Activated naive CD4-positive, alpha-beta T cell treated with anti-CD3 and anti-CD28 coated beads for 36 hours (primary cell): ENCODE results near the gene MICAL3. TPM values are rescaled to one million over a fixed set of nuclear protein-coding genes. Genes with fewer than 3 reads are reported as not detected.

Experiments
- CTCF ChIA-PET: fragments of 350-600 bp; sonication (Branson Sonifier 250); formaldehyde crosslinking; loops from one replicate; lab custom pipeline; 2021; ENCODE audit warnings: antibody characterized with exemption; lab: Charles Lee
- DNase-seq: peaks from one replicate; pipeline ENCODE4 v3.0.0-alpha.2; 2020
- H3K27ac Mint-ChIP-seq: one replicate; pipeline ENCODE4 v1.8.0; 2021; ENCODE audit warnings: mild to moderate bottlenecking, mixed read lengths
- H3K27me3 Mint-ChIP-seq: one replicate; pipeline ENCODE4 v1.8.0; 2021; ENCODE audit warnings: low read depth, mixed read lengths
- H3K36me3 Mint-ChIP-seq: one replicate; pipeline ENCODE4 v1.8.0; 2021; ENCODE audit warnings: low read depth, mixed read lengths
- H3K4me1 Mint-ChIP-seq: one replicate; pipeline ENCODE4 v1.8.0; 2021; ENCODE audit warnings: low read depth, mixed read lengths
- H3K4me3 Mint-ChIP-seq: one replicate; pipeline ENCODE4 v1.8.0; 2021; ENCODE audit warnings: mild to moderate bottlenecking, moderate library complexity, mixed read lengths
- H3K9me3 Mint-ChIP-seq: one replicate; pipeline ENCODE4 v1.8.0; 2021; ENCODE audit warnings: mixed read lengths
- intact Hi-C: fragments of 100-400 bp; cut with micrococcal nuclease; formaldehyde crosslinking; loops from one replicate; pipeline ENCODE4 v1.15.1; 2023
- total RNA-seq, 2 experiments: library from RNA; stranded (reverse); gene quantifications; one replicate each; pipeline ENCODE4 v1.2.3, GENCODE V29; 2021

Gene MICAL3
- total RNA-seq, 2 experiments from 2014 or later, result 21.0 to 25.8 TPM

DNA sequence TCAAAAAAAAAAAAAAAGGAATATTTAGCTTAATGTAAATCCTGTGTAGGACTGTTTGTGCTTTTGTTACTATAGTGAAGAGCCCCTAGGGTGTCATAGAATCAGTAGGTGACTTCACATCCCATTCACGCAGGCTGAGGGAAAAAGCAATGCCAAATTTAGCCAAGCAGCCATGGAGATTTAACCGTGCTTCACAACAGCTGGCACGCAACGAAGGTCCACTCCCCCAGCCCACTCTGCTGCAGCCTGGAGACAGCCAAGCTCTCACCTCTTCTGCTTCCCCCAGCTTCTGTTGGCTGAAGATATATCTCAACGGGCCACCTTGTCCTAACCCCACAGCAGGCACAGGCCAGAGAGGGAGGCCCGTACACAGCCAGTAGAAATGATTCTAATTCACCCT is 171.3 kb downstream of the MICAL3 start:
- DNase-seq, result no peak
- Mint-ChIP-seq H3K4me1 (no peaks in the 10 kb centered on the region), H3K27me3 (no peaks in the 10 kb centered on the region), H3K36me3 (no peaks in the 10 kb centered on the region), H3K9me3 (no peaks in the 10 kb centered on the region), H3K4me3 (no peak overlapping the region), H3K27ac (no peak overlapping the region)
- CTCF ChIA-PET, result interaction anchor here (0.5 kb wide), 1 partner anchor 208 kb away, joined by 4 read pairs; no protein-coding TSS in a partner anchor
- intact Hi-C loops, result no loop called here

DNA sequence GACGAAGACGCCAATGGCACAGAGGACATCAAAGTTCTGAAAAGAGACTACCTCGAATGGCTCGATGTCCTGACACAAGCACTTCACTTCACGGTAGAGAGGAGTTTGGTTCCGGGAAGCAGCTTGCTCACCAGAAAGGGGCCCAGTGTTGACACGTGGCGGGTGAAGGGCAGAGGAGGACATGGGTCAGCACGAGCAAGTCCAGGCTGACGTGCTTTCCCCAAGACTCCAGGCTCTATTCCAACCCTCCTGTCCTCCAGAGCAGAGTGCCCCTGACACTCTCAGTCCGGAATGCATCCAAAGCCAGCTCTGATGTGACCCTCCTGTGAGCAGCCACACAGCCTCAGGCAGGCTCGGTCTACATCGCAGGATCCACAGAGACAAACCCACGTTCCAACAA is 172.6 kb downstream of the MICAL3 start:
- H3K27me3 Mint-ChIP-seq, result no peaks in the 10 kb centered on the region
- DNase-seq, result no peak
- no peak overlapping the region for H3K4me3 Mint-ChIP-seq
- no peaks in the 10 kb centered on the region for H3K9me3 Mint-ChIP-seq
- intact Hi-C loops, result no loop called here
- H3K27ac Mint-ChIP-seq, result no peak overlapping the region
- CTCF ChIA-PET, result interaction anchor here (1.5 kb wide), 1 partner anchor 225 kb away, joined by 3 read pairs; no protein-coding TSS in a partner anchor
- H3K36me3 Mint-ChIP-seq, result no peaks in the 10 kb centered on the region
- H3K4me1 Mint-ChIP-seq, result no peaks in the 10 kb centered on the region

DNA sequence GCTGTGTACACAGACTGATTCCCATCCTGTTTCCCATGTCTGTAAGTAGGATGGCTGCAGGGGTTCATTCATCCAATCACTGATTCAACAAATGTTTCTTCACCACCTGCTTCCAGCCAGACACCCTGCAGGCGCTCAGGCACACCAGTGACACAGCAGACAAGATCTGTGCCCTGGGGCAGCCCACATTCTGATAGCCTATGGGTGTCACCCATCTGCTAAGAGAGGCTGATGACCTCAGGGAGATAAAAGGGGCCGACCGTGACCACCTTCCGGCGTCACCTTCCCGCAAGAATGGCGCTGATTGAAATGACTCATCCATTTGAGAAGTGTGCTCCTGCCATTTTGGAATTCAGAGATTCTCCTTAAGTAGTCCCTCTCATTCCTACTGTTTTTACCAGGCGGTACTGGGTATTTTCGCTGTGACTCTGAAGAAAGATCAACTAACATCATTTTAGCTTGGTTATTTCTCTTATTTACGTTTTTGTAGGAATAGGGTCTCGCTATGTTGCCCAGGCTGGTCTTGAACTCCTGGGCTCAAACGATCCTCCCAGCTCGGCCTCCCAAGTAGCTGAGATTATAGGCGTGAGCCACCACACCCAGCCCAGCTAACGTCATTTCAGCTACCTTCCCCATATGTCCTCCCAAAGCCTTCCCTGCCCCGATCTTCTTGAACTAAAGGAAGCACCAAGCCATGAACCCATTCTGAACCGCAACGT is 176.8 kb downstream of the MICAL3 start:
- H3K9me3 Mint-ChIP-seq, result no peaks in the 10 kb centered on the region
- CTCF ChIA-PET, result no interaction called here
- no peaks in the 10 kb centered on the region for H3K4me1 Mint-ChIP-seq
- intact Hi-C loops, result no loop called here
- H3K4me3 Mint-ChIP-seq, result no peak overlapping the region
- H3K36me3 Mint-ChIP-seq, result no peaks in the 10 kb centered on the region
- no peak overlapping the region for H3K27ac Mint-ChIP-seq
- no peaks in the 10 kb centered on the region for H3K27me3 Mint-ChIP-seq
- no peak for DNase-seq

DNA sequence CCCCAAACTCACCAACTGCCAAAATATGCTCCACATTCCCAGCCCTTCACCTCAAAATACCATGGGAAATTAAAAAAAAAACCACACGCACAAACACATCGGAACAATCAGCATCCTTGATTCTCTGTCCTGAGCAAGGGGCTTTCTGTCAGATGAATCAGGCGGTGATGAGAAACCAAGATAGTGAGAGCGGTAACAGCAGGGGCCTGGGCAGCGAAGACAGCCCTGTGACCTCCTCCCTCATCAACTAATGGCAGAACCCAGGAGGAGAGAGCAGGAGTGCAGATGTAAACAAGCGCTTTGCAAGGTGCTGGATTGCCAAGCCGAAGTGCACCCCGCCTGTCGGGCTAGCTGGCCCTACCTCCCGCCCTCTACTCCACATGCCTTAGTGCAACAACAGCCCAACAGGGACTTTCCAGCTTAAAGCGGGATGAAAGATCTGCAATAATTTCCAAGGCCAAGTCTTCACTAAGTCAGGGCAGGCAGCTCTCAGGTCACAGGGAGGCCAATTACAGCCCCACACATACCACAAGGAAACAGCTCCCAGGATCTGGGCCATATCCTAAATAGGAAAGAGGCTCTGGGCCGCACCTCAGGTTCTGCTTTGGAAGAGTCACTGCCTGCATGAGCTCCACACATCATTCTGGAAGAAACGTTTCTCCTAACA is 177.9 kb downstream of the MICAL3 start:
- H3K27ac Mint-ChIP-seq, result no peak overlapping the region
- H3K27me3 Mint-ChIP-seq, result no peaks in the 10 kb centered on the region

DNA sequence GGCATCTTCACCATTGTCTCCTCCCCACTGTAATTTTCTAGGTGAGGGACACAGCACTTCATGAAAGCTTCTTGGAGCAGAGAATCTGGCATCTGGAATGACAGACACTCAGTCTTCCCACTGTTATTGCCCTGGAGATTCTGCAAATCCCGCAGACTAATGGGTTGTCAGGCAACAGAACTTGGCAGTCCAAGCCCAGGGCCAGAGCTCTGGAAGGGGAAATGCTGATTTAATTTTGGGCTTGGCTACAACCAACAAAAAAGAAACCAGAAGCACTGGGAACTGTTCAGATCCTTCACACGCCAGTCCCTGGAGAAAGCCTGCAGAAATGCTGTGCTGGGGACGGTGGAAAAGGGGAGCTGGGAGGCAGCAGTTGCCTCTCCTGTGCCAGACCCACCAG is 178.6 kb downstream of the MICAL3 start:
- no peak for DNase-seq
- no peak overlapping the region for H3K4me3 Mint-ChIP-seq
- no peak overlapping the region for H3K27ac Mint-ChIP-seq
- peaks cover 2% of the 10 kb centered on the region for H3K36me3 Mint-ChIP-seq
- H3K27me3 Mint-ChIP-seq, result no peaks in the 10 kb centered on the region
- peaks cover 2% of the 10 kb centered on the region for H3K4me1 Mint-ChIP-seq
- CTCF ChIA-PET, result interaction anchor here (1.1 kb wide), 1 partner anchor 44 kb away, joined by 3 read pairs; no protein-coding TSS in a partner anchor
- intact Hi-C loops, result no loop called here
- no peaks in the 10 kb centered on the region for H3K9me3 Mint-ChIP-seq

More for the DNA sequence above, 177.9 kb downstream of the MICAL3 start:
- Mint-ChIP-seq H3K9me3 (no peaks in the 10 kb centered on the region), H3K36me3 (no peaks in the 10 kb centered on the region), H3K4me3 (no peak overlapping the region), H3K4me1 (peaks cover 1% of the 10 kb centered on the region)
- CTCF ChIA-PET, result interaction anchor here (1.1 kb wide), 1 partner anchor 43 kb away, joined by 3 read pairs; no protein-coding TSS in a partner anchor
- intact Hi-C loops, result no loop called here
- DNase-seq, result no peak

DNA sequence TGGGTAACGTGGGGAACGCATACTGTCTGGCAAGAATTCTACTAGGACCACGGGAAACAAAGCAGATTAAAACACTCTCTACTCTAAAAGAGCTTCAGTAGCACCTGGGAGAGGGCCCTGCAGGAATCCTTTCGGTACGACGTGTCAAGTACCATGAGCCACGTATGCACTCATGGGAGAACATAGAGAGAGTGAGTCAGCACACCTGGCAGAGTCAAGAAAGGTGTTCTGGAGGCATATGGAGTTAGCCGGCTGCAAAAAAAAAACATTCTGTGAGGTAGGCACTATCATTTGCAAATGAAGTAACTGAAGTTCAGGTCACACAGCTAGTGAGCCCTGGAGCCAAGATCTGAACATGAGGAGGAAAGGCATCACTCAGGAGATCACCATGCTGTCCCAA is 179.0 kb downstream of the MICAL3 start:
- H3K9me3 Mint-ChIP-seq, result no peaks in the 10 kb centered on the region
- peaks cover 2% of the 10 kb centered on the region for H3K36me3 Mint-ChIP-seq
- CTCF ChIA-PET, result interaction anchor here (1.1 kb wide), 1 partner anchor 44 kb away, joined by 3 read pairs; no protein-coding TSS in a partner anchor
- H3K27ac Mint-ChIP-seq, result no peak overlapping the region
- no peak for DNase-seq
- H3K4me1 Mint-ChIP-seq, result peaks cover 2% of the 10 kb centered on the region
- H3K27me3 Mint-ChIP-seq, result no peaks in the 10 kb centered on the region
- H3K4me3 Mint-ChIP-seq, result no peak overlapping the region
- intact Hi-C loops, result no loop called here

DNA sequence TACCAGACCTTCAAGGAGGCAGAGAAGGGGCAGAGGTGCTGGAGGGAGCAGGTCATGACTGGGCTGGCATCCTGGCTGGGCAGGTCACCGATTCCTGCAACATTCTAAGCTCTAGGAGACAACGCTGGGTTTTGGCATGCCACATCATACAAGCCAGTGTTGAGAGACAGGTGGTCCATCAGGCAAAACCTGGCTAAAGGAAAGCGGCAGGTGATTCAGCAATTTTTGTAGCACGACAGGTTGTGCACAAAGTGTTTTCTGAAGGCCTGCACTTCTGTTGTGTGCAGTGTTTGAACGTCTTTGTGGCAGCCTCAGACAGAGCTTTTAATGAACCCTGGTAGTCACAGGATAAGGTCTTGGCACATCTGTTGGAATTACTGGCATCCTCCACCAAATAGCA is 180.2 kb downstream of the MICAL3 start:
- peaks cover 2% of the 10 kb centered on the region for H3K4me1 Mint-ChIP-seq
- DNase-seq, result no peak
- H3K36me3 Mint-ChIP-seq, result peaks cover 2% of the 10 kb centered on the region
- intact Hi-C loops, result no loop called here
- H3K27me3 Mint-ChIP-seq, result no peaks in the 10 kb centered on the region
- no peak overlapping the region for H3K4me3 Mint-ChIP-seq
- no peaks in the 10 kb centered on the region for H3K9me3 Mint-ChIP-seq
- no peak overlapping the region for H3K27ac Mint-ChIP-seq
- CTCF ChIA-PET, result interaction anchor here (1.0 kb wide), 1 partner anchor 232 kb away, joined by 3 read pairs; no protein-coding TSS in a partner anchor

DNA sequence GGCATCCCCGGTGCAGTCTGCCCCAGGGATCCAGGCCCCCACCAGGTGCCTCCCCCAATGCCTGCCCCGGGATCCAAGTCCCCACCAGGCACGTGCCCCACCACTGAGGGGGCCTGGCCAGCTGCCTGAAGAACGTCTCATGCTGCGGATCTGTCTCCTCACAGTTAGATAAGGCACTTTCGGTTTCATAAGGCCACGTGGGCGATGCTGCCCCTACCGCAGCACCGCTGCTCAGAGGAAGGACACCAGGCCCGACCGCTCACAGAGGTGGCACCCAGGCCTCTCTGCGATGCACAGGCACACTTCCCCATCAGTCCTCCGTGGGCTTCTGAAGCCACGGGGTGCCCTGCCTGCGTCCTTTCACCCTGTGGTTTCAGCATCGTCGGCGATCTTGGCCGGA is 182.0 kb downstream of the MICAL3 start:
- Mint-ChIP-seq H3K27ac (peak overlapping the region; percentile 46), H3K4me3 (no peak overlapping the region), H3K9me3 (no peaks in the 10 kb centered on the region), H3K36me3 (peaks cover 2% of the 10 kb centered on the region), H3K4me1 (peaks cover 2% of the 10 kb centered on the region), H3K27me3 (no peaks in the 10 kb centered on the region)
- CTCF ChIA-PET, result no interaction called here
- intact Hi-C loops, result no loop called here
- peak; percentile 28 for DNase-seq

DNA sequence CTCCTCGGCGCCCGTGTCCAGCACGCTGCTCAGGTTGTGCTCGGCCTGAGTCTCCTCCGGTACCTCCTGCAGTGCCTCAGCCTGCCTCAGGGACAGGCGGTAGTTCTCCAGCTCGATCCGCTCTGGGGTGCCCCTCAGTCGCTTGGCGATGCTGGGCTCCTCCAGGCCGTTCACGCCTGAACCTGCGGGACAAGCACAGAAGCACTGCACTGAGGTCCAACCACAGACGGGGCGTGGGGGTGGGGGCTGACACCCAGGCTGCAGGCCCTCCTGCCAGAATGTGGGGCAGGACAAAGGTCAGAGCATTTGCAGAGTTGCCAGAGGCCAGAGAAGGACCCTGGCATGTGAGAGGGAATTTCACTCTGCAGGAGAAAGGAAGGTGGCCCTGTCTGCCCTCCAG is 182.5 kb downstream of the MICAL3 start:
- Mint-ChIP-seq H3K27ac (no peak overlapping the region), H3K9me3 (no peaks in the 10 kb centered on the region), H3K4me3 (no peak overlapping the region), H3K4me1 (peaks cover 2% of the 10 kb centered on the region), H3K27me3 (no peaks in the 10 kb centered on the region), H3K36me3 (peaks cover 2% of the 10 kb centered on the region)
- intact Hi-C loops, result no loop called here
- DNase-seq, result no peak
- CTCF ChIA-PET, result no interaction called here

DNA sequence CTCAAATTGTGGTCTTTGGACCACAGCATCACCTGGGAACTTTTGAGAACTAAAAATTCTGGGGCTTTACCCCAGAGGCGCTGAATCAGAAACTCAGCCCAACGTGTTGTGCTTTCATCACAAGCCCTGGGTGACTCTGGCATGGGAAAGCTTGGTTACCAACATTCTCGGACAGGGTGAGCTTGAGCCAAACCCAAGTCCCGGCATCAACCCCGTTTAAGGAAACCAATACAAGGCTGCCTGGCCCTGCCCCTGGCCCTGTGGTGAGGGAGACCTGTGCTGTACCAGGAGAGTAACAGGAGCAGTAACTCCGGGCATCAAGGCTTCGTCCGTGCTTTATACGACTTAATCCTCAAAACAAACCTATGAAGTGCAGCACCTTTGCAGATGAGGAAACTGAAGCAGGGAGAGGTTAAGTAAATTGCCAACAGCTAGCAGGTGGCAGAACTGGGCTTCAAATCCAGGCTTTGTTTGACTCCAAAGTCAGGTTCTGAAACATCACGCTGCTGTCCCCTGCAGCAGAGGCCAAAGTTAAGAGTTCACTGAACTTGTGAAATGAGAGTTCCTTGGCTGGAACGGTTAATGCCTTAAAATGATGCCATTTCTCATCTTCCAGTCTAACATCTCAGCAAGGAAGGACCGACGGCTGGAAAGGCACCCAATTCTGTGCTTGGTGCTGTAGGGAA is 186.0 kb downstream of the MICAL3 start:
- Mint-ChIP-seq H3K4me3 (no peak overlapping the region), H3K27me3 (no peaks in the 10 kb centered on the region), H3K4me1 (peaks cover 2% of the 10 kb centered on the region), H3K36me3 (peaks cover 2% of the 10 kb centered on the region), H3K27ac (no peak overlapping the region), H3K9me3 (no peaks in the 10 kb centered on the region)
- DNase-seq, result no peak
- CTCF ChIA-PET, result no interaction called here
- intact Hi-C loops, result no loop called here

DNA sequence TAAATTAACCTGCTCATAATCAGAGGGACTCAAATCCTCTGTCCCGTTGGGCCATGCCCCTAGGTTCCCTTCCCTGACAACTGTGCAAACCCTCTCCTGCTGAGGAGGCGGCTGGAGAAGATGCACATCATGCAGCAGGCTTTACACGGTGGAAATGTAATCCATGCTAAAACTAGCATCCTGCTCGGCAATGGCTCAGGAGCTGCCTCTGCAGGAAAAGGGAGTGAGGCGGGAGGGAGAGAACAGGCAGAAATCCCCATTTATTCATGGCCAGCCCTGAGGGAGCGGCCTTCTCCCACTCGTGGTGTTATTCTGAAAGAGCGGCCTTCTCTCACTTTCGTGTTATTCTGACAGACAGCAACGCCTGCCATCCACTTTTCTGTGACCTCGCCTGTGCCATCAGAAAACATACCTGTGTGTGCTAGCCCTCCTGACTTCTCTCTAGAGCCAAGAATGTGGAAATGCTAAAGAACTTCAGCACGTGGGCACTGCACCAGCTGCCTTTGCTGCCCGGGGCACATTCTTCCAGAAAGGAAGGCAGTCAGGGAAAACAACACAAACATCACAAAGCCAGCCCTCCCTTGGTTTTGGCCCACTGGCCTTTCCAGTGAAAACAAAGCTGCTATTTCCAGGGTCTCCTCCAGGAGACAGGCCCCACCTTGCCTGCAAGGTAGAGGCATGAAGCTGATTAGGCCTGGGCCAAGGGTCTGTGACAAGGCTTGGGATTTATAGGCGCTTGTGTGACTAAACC is 187.2 kb downstream of the MICAL3 start:
- Mint-ChIP-seq H3K9me3 (no peaks in the 10 kb centered on the region), H3K27ac (no peak overlapping the region), H3K4me3 (no peak overlapping the region), H3K36me3 (peaks cover 2% of the 10 kb centered on the region), H3K4me1 (peaks cover 2% of the 10 kb centered on the region), H3K27me3 (no peaks in the 10 kb centered on the region)
- DNase-seq, result no peak
- intact Hi-C loops, result no loop called here
- CTCF ChIA-PET, result no interaction called here

DNA sequence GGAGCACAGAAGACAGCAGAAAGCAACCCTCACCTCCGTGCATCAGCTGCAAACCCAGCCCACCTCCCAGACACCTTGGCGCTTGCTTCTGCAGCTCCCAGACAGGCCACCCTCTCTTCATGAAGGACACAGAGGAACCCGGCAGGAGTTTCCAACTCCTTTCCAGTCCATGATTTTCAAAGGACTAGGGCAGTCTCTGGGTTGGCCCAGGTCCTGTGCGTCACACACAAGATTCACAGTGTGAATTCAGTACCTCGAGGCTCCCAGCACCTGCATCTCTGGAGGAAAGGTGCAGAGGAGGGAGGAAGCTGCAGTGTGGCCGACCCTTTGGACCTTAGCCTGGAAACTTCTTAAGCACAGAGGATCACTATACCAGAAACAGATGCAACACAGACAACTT is 189.1 kb downstream of the MICAL3 start:
- Mint-ChIP-seq H3K4me3 (no peak overlapping the region), H3K9me3 (no peaks in the 10 kb centered on the region), H3K27me3 (no peaks in the 10 kb centered on the region), H3K4me1 (no peaks in the 10 kb centered on the region), H3K27ac (no peak overlapping the region), H3K36me3 (no peaks in the 10 kb centered on the region)
- no peak for DNase-seq
- CTCF ChIA-PET, result interaction anchor here (0.8 to 1.8 kb wide), 3 partner anchors 33 to 241 kb away, joined by 3 to 6 read pairs (median 4); no protein-coding TSS in a partner anchor
- intact Hi-C loops, result no loop called here
